ENCODE data around the gene NRXN2. TPM values are rescaled to one million over a fixed set of nuclear protein-coding genes. Genes with fewer than 3 reads are reported as not detected.
"Not testable (repeated sequence)": the region's sequence is repeated elsewhere in the genome, so short reads cannot be mapped to it uniquely, and the experiment has no call there.

Gene NRXN2
- polyA plus RNA-seq, 1 experiment: not detected

DNA sequence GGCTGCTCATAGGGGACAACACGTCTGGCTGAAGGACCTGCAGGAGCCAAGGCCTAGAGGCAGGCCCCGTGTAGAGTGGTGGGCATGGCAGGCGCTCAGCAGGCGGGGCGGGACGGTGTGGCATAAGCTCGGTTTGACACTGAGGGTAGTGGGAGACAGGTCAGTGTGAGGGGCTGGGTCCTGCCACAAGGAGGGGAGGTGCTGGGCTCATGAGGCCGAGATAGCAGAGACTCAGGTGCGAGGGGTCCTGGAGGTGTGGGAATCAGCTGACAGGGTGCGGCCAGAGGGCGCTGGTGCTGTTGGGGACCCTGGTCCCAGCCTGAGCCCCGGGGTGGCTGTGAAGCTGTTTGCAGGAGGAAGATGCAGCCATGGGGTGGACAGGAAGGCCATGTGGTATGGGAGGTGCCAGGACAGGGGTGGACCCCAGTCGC is 125.3 kb downstream of the NRXN2 start:
- ChIA-PET POLR2A (no interaction called here), CTCF (no interaction called here)
- peaks cover 6% of the 10 kb centered on the region for H3K27me3 ChIP-seq (ENCODE audit: control insufficient read depth, insufficient read depth, low read length)
- no peak overlapping the region for H3K4me3 ChIP-seq (ENCODE audit: low read depth, low read length)
- no peak overlapping the region for H3K27ac ChIP-seq (ENCODE audit: low read depth, low read length)
- H3K9me3 ChIP-seq (ENCODE audit: control insufficient read depth, insufficient read depth, low read length): peaks cover 20% of the 10 kb centered on the region
- DNase-seq (ENCODE audit: low read depth, low spot score): no peak
- TF ChIP-seq, protein P1, sequence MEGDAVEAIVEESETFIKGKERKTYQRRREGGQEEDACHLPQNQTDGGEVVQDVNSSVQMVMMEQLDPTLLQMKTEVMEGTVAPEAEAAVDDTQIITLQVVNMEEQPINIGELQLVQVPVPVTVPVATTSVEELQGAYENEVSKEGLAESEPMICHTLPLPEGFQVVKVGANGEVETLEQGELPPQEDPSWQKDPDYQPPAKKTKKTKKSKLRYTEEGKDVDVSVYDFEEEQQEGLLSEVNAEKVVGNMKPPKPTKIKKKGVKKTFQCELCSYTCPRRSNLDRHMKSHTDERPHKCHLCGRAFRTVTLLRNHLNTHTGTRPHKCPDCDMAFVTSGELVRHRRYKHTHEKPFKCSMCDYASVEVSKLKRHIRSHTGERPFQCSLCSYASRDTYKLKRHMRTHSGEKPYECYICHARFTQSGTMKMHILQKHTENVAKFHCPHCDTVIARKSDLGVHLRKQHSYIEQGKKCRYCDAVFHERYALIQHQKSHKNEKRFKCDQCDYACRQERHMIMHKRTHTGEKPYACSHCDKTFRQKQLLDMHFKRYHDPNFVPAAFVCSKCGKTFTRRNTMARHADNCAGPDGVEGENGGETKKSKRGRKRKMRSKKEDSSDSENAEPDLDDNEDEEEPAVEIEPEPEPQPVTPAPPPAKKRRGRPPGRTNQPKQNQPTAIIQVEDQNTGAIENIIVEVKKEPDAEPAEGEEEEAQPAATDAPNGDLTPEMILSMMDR (IDR thresholded peaks at IDR 0.05; ENCODE audit: low read depth, low read length): no peak

DNA sequence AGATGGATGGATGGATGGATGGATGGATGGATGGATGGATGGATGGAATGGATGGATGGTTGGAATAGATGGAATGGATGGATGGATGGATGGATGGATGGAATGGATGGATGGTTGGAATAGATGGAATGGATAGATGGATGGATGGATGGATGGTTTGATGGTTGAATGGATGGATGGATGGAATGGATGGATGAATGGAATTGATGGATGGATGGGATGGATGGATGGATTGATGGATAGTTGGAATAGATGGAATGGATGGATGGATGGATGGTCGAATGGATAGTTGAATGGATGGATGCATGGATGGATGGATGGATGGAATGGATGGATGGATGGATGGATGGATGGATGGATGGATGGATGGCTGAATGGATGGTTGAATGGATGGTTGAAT is 127.1 kb downstream of the NRXN2 start:
- POLR2A ChIA-PET; DNase-seq (ENCODE audit: low read depth, low spot score); CTCF ChIA-PET; H3K27me3 ChIP-seq (ENCODE audit: control insufficient read depth, insufficient read depth, low read length); H3K27ac ChIP-seq (ENCODE audit: low read depth, low read length); H3K4me3 ChIP-seq (ENCODE audit: low read depth, low read length): not testable (repeated sequence)
- peaks cover 26% of the 10 kb centered on the region for H3K9me3 ChIP-seq (ENCODE audit: control insufficient read depth, insufficient read depth, low read length)

DNA sequence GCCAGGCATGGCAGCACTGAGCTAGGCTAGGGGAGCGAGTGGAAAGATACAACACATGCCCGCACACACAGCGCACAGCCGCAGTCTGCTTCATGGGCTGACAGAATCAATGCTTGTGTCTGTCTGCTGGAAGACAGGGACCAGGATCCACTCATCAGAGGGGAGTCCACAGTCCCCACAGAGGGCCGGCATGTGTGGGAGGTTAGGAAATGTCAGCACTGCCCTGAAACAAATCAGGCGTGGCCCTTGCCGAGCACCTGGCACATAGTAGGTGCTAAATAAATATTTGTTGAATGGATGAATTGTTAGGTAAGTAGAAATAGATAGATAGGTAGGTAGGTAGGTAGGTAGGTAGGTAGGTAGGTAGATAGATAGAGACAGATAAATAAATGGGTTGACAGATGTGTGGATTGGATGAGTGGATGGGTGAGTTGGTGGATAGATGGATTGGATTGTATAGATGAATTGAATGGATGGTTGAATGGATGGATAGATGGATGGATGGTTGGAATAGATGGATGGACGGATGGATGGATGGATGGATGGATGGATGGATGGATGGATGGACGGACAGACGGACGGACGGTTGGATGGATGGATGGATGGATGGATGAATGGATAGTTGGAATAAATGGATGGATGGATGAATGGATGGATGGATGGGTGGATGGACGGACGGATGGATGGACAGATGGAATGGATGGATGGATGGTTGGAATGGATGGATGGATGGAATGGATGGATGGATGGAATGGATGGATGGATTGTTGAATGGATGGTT is 128.6 kb downstream of the NRXN2 start:
- DNase-seq (ENCODE audit: low read depth, low spot score): no peak
- no peak overlapping the region for H3K27ac ChIP-seq (ENCODE audit: low read depth, low read length)
- H3K4me3 ChIP-seq (ENCODE audit: low read depth, low read length): no peak overlapping the region
- TF ChIP-seq, protein P1 (IDR thresholded peaks at IDR 0.05; ENCODE audit: low read depth, low read length): no peak
- peaks cover 4% of the 10 kb centered on the region for H3K27me3 ChIP-seq (ENCODE audit: control insufficient read depth, insufficient read depth, low read length)
- POLR2A ChIA-PET: no interaction called here
- CTCF ChIA-PET: no interaction called here
- H3K9me3 ChIP-seq (ENCODE audit: control insufficient read depth, insufficient read depth, low read length): peaks cover 26% of the 10 kb centered on the region

DNA sequence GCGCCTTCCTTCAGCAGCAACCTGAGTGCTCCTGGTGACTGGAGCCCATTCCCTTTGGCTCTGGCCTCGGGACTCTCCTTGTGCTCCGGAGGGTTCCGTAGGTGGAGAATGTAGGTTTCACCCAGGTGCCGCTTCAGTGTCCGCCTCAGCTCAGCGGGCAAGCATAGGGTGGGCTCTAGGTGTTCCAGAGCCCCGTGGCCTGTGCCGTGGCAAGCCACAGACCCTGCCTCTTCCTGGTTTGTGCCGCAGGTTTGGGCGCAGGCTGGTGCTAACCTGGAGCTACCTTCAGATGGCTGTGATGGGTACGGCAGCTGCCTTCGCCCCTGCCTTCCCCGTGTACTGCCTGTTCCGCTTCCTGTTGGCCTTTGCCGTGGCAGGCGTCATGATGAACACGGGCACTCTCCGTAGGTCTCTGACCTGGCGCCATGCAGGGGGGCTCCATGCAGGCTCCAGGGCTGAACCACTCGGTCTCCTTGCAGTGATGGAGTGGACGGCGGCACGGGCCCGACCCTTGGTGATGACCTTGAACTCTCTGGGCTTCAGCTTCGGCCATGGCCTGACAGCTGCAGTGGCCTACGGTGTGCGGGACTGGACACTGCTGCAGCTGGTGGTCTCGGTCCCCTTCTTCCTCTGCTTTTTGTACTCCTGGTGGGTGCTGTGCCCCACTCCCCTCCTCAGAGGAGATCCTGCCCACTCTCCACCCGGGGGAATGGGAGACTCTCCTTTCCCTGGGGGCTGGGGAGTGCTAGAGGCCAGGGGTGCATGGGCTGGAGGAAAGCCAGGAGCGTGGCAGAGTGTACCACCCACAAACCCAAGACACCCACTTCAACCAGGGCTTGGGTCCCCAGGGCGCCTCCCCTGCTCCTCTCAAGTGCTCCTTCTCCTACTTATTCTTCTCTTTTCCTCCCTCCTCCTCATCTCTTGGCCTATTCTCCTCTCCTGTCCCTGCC is 129.6 kb downstream of the NRXN2 start:
- ChIA-PET POLR2A (no interaction called here), CTCF (no interaction called here)
- no peak for DNase-seq (ENCODE audit: low read depth, low spot score)
- H3K27me3 ChIP-seq (ENCODE audit: control insufficient read depth, insufficient read depth, low read length): peaks cover 4% of the 10 kb centered on the region
- no peak overlapping the region for H3K4me3 ChIP-seq (ENCODE audit: low read depth, low read length)
- peaks cover 26% of the 10 kb centered on the region for H3K9me3 ChIP-seq (ENCODE audit: control insufficient read depth, insufficient read depth, low read length)
- H3K27ac ChIP-seq (ENCODE audit: low read depth, low read length): no peak overlapping the region
- TF ChIP-seq, protein P1 (IDR thresholded peaks at IDR 0.05; ENCODE audit: low read depth, low read length): no peak

DNA sequence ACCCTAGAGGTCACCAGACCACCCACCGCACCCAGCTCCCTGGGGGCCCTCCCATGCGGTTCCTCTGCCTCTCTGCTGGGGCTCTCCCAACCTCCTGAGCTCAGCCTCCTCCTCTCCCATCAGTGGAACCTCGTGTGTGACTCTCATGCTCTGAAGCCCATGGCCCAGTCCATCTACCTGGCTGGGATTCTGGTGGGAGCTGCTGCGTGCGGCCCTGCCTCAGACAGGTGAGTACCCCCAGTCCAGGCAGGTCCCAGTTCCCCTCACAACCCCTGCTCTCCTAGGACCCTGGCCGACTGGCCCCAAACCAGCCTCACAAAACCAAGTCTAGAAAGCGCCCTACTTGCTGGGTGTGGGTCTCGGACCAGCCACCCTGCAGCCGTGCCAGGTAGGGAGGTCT is 130.3 kb downstream of the NRXN2 start:
- Histone ChIP-seq H3K9me3 (ENCODE audit: control insufficient read depth, insufficient read depth, low read length) (peaks cover 26% of the 10 kb centered on the region), H3K4me3 (ENCODE audit: low read depth, low read length) (no peak overlapping the region), H3K27ac (ENCODE audit: low read depth, low read length) (no peak overlapping the region), H3K27me3 (ENCODE audit: control insufficient read depth, insufficient read depth, low read length) (peaks cover under 1% of the 10 kb centered on the region)
- ChIA-PET CTCF (no interaction called here), POLR2A (no interaction called here)
- no peak for DNase-seq (ENCODE audit: low read depth, low spot score)
- TF ChIP-seq, protein P1 (IDR thresholded peaks at IDR 0.05; ENCODE audit: low read depth, low read length): no peak
